ENCODE measurements around the gene DMKN. TPM values are rescaled to one million over a fixed set of nuclear protein-coding genes. Genes with fewer than 3 reads are reported as not detected.

The DMKN gene
- total and polyA plus RNA-seq, 9 of the 15 experiments (the other 6 are each of a cell fraction or from before 2014, with no cell fraction given): 0.36 to 0.53 TPM; not detected in 7

GRCh38 chr19:35449359-35450043 lies 63.9 kb downstream of the DMKN start:
- Histone ChIP-seq H3K27me3 (ENCODE audit: control insufficient read depth in 2 of 2, insufficient read depth in 2 of 2, low read length in 2 of 2) (peaks cover 45 to 70% of the 10 kb centered on the region in 2 experiments), H3K9me3 (replicated peaks; ENCODE audit: control insufficient read depth, insufficient read depth, low read depth, low read length) (no peaks in the 10 kb centered on the region), H3K4me2 (ENCODE audit: insufficient read depth, low read length) (no peak overlapping the region), H3K79me2 (ENCODE audit: control insufficient read depth, insufficient read depth, low read length) (no peaks in the 10 kb centered on the region), H4K20me1 (replicated peaks; ENCODE audit: control insufficient read depth, insufficient read depth, low read length) (no peaks in the 10 kb centered on the region), H3K9me1 (ENCODE audit: control insufficient read depth, insufficient read depth, low read length) (no peaks in the 10 kb centered on the region), H3K4me1 (replicated peaks in 1 of 2; ENCODE audit: control insufficient read depth in 2 of 2, insufficient read depth in 2 of 2, low read length in 2 of 2) (peaks cover 0 to 14% of the 10 kb centered on the region in 2 experiments; a peak in 2 of 5 replicates), H3K4me3 (no peak overlapping the region), H2AFZ (ENCODE audit: low read depth, low read length) (no peak overlapping the region), H3K9ac (ENCODE audit: insufficient read depth in 1 of 2, low read depth in 2 of 2, low read length in 2 of 2) (no peak overlapping the region), H3K27ac (ENCODE audit: extremely low read depth, low read depth, low read length) (no peak overlapping the region), H3K36me3 (ENCODE audit: control insufficient read depth, insufficient read depth, low read length) (no peaks in the 10 kb centered on the region)
- no peak for DNase-seq (ENCODE audit: extremely low read depth in 1 of 4, low spot score in 3 of 4)
- FAIRE-seq: no peak
- no peak for TF ChIP-seq XRCC3 (IDR thresholded peaks at IDR 0.05)
- no peak for TF ChIP-seq POU5F1 (IDR thresholded peaks at IDR 0.05; ENCODE audit: borderline replicate concordance, low read depth, low read length, partially characterized antibody)
- TF ChIP-seq, protein P1, sequence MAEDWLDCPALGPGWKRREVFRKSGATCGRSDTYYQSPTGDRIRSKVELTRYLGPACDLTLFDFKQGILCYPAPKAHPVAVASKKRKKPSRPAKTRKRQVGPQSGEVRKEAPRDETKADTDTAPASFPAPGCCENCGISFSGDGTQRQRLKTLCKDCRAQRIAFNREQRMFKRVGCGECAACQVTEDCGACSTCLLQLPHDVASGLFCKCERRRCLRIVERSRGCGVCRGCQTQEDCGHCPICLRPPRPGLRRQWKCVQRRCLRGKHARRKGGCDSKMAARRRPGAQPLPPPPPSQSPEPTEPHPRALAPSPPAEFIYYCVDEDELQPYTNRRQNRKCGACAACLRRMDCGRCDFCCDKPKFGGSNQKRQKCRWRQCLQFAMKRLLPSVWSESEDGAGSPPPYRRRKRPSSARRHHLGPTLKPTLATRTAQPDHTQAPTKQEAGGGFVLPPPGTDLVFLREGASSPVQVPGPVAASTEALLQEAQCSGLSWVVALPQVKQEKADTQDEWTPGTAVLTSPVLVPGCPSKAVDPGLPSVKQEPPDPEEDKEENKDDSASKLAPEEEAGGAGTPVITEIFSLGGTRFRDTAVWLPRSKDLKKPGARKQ (CRISPR knock-in tag; IDR thresholded peaks at IDR 0.05): no peak
- no peak for TF ChIP-seq FOXM1 (IDR thresholded peaks at IDR 0.05; ENCODE audit: low read depth)
- TF ChIP-seq FOXM1 (CRISPR knock-in tag; IDR thresholded peaks at IDR 0.05; ENCODE audit: low read depth): no peak
- no peak for TF ChIP-seq NCOA1 (IDR thresholded peaks at IDR 0.05; ENCODE audit: low read depth)
- no peak for TF ChIP-seq RAD21 (CRISPR knock-in tag; conservative IDR thresholded peaks at IDR 0.05 in 1 of 2, IDR thresholded peaks at IDR 0.05 in 1 of 2)
- TF ChIP-seq KDM1A (IDR thresholded peaks at IDR 0.05): no peak
- TF ChIP-seq ZNF449 (CRISPR knock-in tag; IDR thresholded peaks at IDR 0.05): no peak
- no peak for TF ChIP-seq ESRRA (IDR thresholded peaks at IDR 0.05; ENCODE audit: borderline replicate concordance, low read depth)
- TF ChIP-seq ZNF76 (CRISPR knock-in tag; IDR thresholded peaks at IDR 0.05; ENCODE audit: borderline replicate concordance): no peak
- no peak for TF ChIP-seq NELFE (IDR thresholded peaks at IDR 0.05; ENCODE audit: insufficient read depth, insufficient read length)
- 18% methylated on average over 25 of the region's 27 CpGs for WGBS (ENCODE audit: insufficient coverage, low coverage, missing lambda C conversion rate)
- ChIA-PET CTCF (ENCODE audit: low intra/inter-chr PET ratio) (no interaction called here), POLR2A (no interaction called here)
- intact Hi-C loops (cut with micrococcal nuclease): no loop called here
- in situ Hi-C loops (cut with MboI): no loop called here
- no TSS peak for BruUV-seq (replicated peaks)
- ATAC-seq: no peak
